Measurements from ENCODE around the gene SRGAP2C.
"Not testable (repeated sequence)": the region's sequence is repeated elsewhere in the genome, so short reads cannot be mapped to it uniquely, and the experiment has no call there.

- TF ChIP-seq, protein P1, sequence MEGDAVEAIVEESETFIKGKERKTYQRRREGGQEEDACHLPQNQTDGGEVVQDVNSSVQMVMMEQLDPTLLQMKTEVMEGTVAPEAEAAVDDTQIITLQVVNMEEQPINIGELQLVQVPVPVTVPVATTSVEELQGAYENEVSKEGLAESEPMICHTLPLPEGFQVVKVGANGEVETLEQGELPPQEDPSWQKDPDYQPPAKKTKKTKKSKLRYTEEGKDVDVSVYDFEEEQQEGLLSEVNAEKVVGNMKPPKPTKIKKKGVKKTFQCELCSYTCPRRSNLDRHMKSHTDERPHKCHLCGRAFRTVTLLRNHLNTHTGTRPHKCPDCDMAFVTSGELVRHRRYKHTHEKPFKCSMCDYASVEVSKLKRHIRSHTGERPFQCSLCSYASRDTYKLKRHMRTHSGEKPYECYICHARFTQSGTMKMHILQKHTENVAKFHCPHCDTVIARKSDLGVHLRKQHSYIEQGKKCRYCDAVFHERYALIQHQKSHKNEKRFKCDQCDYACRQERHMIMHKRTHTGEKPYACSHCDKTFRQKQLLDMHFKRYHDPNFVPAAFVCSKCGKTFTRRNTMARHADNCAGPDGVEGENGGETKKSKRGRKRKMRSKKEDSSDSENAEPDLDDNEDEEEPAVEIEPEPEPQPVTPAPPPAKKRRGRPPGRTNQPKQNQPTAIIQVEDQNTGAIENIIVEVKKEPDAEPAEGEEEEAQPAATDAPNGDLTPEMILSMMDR (IDR thresholded peaks at IDR 0.05; ENCODE audit: insufficient read depth, low read length, poor library complexity, severe bottlenecking): not testable (repeated sequence)
- not testable (repeated sequence) for TF ChIP-seq EZH2phosphoT487 (conservative IDR thresholded peaks at IDR 0.05; ENCODE audit: low read length)
Observed at GRCh38 chr1:121252656-121253055, 67.9 kb downstream of the SRGAP2C start.

Data from SU-DHL-6 (cell line).